ENCODE data around the gene SELENOV. TPM values are rescaled to one million over a fixed set of nuclear protein-coding genes. Genes with fewer than 3 reads are reported as not detected.

SELENOV gene
- total RNA-seq, 2 donors from 2014 or later, result not detected

- H3K27me3 ChIP-seq, result peaks cover 26% of the 10 kb centered on the region
- H3K36me3 ChIP-seq, result no peaks in the 10 kb centered on the region
- H3K9me3 ChIP-seq, result no peaks in the 10 kb centered on the region
- intact Hi-C loops (cut with DNase I), result no loop called here
- no peak for TF ChIP-seq CTCF (IDR thresholded peaks at IDR 0.05)
- DNase-seq, result no peak
- no peaks in the 10 kb centered on the region for H3K4me1 ChIP-seq
- H3K9ac ChIP-seq (ENCODE audit: low read depth in 2 of 2, low read length in 2 of 2), result no peak overlapping the region
- H3K4me3 ChIP-seq, result no peak overlapping the region
- no peak overlapping the region for H3K27ac ChIP-seq
These were observed 1.3 kb downstream of the SELENOV start for GRCh38 chr19:39516270-39516669.

GRCh38 chr19:39517432-39517831 is 2.5 kb downstream of the SELENOV start:
- intact Hi-C loops (cut with DNase I), result no loop called here
- Histone ChIP-seq H3K9me3 (no peaks in the 10 kb centered on the region), H3K27me3 (peaks cover 26% of the 10 kb centered on the region), H3K4me1 (no peaks in the 10 kb centered on the region), H3K36me3 (no peaks in the 10 kb centered on the region), H3K9ac (ENCODE audit: low read depth in 2 of 2, low read length in 2 of 2) (no peak overlapping the region), H3K4me3 (no peak overlapping the region), H3K27ac (no peak overlapping the region)
- no peak for DNase-seq
- no peak for TF ChIP-seq CTCF (IDR thresholded peaks at IDR 0.05)

GRCh38 chr19:39518458-39518857 is 3.5 kb downstream of the SELENOV start:
- no peak for DNase-seq
- no peak overlapping the region for H3K9ac ChIP-seq (ENCODE audit: low read depth in 2 of 2, low read length in 2 of 2)
- no peak overlapping the region for H3K27ac ChIP-seq
- H3K4me1 ChIP-seq, result no peaks in the 10 kb centered on the region
- H3K9me3 ChIP-seq, result no peaks in the 10 kb centered on the region
- intact Hi-C loops (cut with DNase I), result no loop called here
- H3K36me3 ChIP-seq, result no peaks in the 10 kb centered on the region
- TF ChIP-seq CTCF (IDR thresholded peaks at IDR 0.05), result no peak
- H3K27me3 ChIP-seq, result peaks cover 26% of the 10 kb centered on the region
- no peak overlapping the region for H3K4me3 ChIP-seq

GRCh38 chr19:39518975-39519374 is 4.0 kb downstream of the SELENOV start:
- intact Hi-C loops (cut with DNase I), result no loop called here
- no peak for TF ChIP-seq CTCF (IDR thresholded peaks at IDR 0.05)
- H3K9me3 ChIP-seq, result no peaks in the 10 kb centered on the region
- H3K27ac ChIP-seq, result no peak overlapping the region
- no peaks in the 10 kb centered on the region for H3K4me1 ChIP-seq
- H3K4me3 ChIP-seq, result no peak overlapping the region
- DNase-seq, result no peak
- no peaks in the 10 kb centered on the region for H3K36me3 ChIP-seq
- H3K9ac ChIP-seq (ENCODE audit: low read depth in 2 of 2, low read length in 2 of 2), result no peak overlapping the region
- H3K27me3 ChIP-seq, result peaks cover 22% of the 10 kb centered on the region

- no peak overlapping the region for H3K9ac ChIP-seq (ENCODE audit: low read depth in 2 of 2, low read length in 2 of 2)
- no peaks in the 10 kb centered on the region for H3K9me3 ChIP-seq
- no peak for DNase-seq
- intact Hi-C loops (cut with DNase I), result no loop called here
- H3K27ac ChIP-seq, result no peak overlapping the region
- no peaks in the 10 kb centered on the region for H3K4me1 ChIP-seq
- no peak overlapping the region for H3K4me3 ChIP-seq
- peaks cover 4% of the 10 kb centered on the region for H3K27me3 ChIP-seq
- no peak for TF ChIP-seq CTCF (IDR thresholded peaks at IDR 0.05)
- no peaks in the 10 kb centered on the region for H3K36me3 ChIP-seq
These were observed 5.9 kb downstream of the SELENOV start for GRCh38 chr19:39520541-39521484.

Data from colonic mucosa (tissue), 4 donors.